SK-N-SH (cell line): Measurements from ENCODE around the gene CREB3L1.

Experiments used
- CTCF ChIP-seq: fragments of 200-600 bp; sonication (generic); IDR thresholded peaks from 2 replicates; pipeline ENCODE4 v1.6.1; 2017; ENCODE audit warnings: antibody characterized with exemption, mild to moderate bottlenecking, moderate library complexity
- EZH2phosphoT487 ChIP-seq: fragments of 200-600 bp; sonication (generic); IDR thresholded peaks from 2 replicates; pipeline ENCODE4 v1.6.1; 2017; ENCODE audit warnings: low read depth, mixed run types, mild to moderate bottlenecking, antibody characterized with exemption, moderate library complexity, borderline replicate concordance
- GATA2 ChIP-seq: sonication (generic); formaldehyde crosslinking; IDR thresholded peaks from 2 replicates; pipeline ENCODE4 v1.5.0; 2020; ENCODE audit warnings: mild to moderate bottlenecking, missing genetic modification reagents
- MXI1 ChIP-seq: IDR thresholded peaks from 2 replicates; pipeline ENCODE4 v1.6.1; 2012; ENCODE audit warnings: mild to moderate bottlenecking, low read depth, low read length, improper control_type of control experiment
- RAD21 ChIP-seq: IDR thresholded peaks from 2 replicates; pipeline ENCODE4 v1.6.1; 2012; ENCODE audit warnings: mild to moderate bottlenecking, low read length
- RCOR1 ChIP-seq: fragments of 150-350 bp; IDR thresholded peaks from 2 replicates; pipeline ENCODE4 v1.6.1; 2017; ENCODE audit warnings: antibody characterized with exemption, low read length

DNA sequence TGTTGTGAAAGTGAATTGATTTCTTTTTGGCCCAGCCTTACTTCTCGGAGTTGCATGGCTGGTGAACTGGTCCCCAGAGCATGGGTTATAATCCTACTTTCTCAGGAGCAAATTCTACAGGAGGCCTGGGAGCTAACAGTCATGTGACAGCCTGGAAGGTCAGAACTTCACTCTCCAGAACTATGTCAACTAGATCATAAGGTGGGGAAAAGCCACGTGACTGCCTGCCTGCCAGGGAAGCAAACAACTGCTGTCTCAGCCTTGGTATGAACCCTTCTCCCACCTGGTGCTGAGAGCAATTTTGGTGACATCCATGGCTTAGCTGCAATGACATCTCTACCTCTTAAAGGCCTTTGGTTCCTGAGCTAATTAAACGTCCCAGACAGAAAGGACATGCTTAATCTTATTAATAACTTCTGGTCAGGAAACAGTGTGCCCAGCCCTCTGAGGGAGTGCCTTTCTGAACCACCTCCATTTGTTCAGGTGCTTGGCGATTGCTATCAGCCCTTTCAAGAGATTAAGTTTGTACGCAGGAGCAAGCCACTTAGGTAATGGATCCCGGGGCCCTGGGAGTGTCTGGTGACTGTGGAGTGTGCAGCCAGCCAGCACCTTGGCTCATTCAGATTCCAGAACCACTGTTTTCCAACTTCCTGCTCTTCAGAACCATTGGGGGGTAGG lies 1.4 kb upstream of the CREB3L1 start:
- no peak for TF ChIP-seq GATA2 (CRISPR knock-in tag)
- no peak for TF ChIP-seq RCOR1
- TF ChIP-seq CTCF: no peak
- TF ChIP-seq RAD21: no peak
- no peak for TF ChIP-seq MXI1
- TF ChIP-seq EZH2phosphoT487: no peak
